Thyroid gland (tissue), 4 donors: ENCODE measurements around the gene ATG9A. TPM values are rescaled to one million over a fixed set of nuclear protein-coding genes. Genes with fewer than 3 reads are reported as not detected.
"Not testable (repeated sequence)": the region's sequence is repeated elsewhere in the genome, so short reads cannot be mapped to it uniquely, and the experiment has no call there.

Source experiments
- DNase-seq, 2 donors: peaks; one replicate each; pipeline ENCODE4 v3.0.0-alpha.2; 2019
- H3K27ac ChIP-seq, 3 donors: fragments of 200-600 bp; sonication (generic); 1 replicate in 2 of 3; 2 replicates in 1 of 3; pipeline ENCODE4 v1.5.1; 2016 to 2019; ENCODE audit warnings: mild to moderate bottlenecking in 1 of 3, moderate library complexity in 1 of 3
- H3K27me3 ChIP-seq: fragments of 200-600 bp; sonication (generic); one replicate; pipeline ENCODE4 v1.5.1; 2019
- H3K36me3 ChIP-seq, 2 donors: fragments of 200-600 bp; sonication (generic); one replicate each; pipeline ENCODE4 v1.5.1; 2016 to 2019
- H3K4me1 ChIP-seq, 2 donors: fragments of 200-600 bp; sonication (generic); one replicate each; pipeline ENCODE4 v1.5.1; 2017 to 2019
- H3K4me3 ChIP-seq, 3 donors: fragments of 200-600 bp; sonication (generic); replicated peaks in 1 of 3; 1 replicate in 2 of 3; 2 replicates in 1 of 3; pipeline ENCODE4 v1.5.1; 2016; ENCODE audit warnings: mild to moderate bottlenecking in 1 of 3
- H3K9me3 ChIP-seq: fragments of 200-600 bp; sonication (generic); one replicate; pipeline ENCODE4 v1.5.1; 2017
- CTCF ChIP-seq, 6 experiments: fragments of 200-600 bp in 3 of 6; fragments of 450-650 bp in 3 of 6; sonication (generic) in 3 of 6; IDR thresholded peaks; one replicate each; pipeline ENCODE4 v1.5.1; 2016 to 2019; ENCODE audit warnings: antibody characterized with exemption in 6 of 6, mild to moderate bottlenecking in 2 of 6, inconsistent platforms in 1 of 6, moderate library complexity in 1 of 6
- POLR2A ChIP-seq, 2 donors: fragments of 450-650 bp; IDR thresholded peaks; one replicate each; pipeline ENCODE4 v1.6.1; 2017; ENCODE audit warnings: antibody characterized with exemption in 2 of 2, mild to moderate bottlenecking in 2 of 2, moderate library complexity in 1 of 2
- whole genome bisulfite sequencing, 2 donors: methylation state at CpG; one replicate each; pipeline ENCODE4 v1.1.5; 2017; 5-methylcytosine and 5-hydroxymethylcytosine counted together
- intact Hi-C: fragments of 100-400 bp; cut with DNase I; formaldehyde crosslinking; loops from one replicate; pipeline ENCODE4 v1.15.1; 2023
- total RNA-seq, 4 donors: library from RNA; depleted of rRNA; stranded (reverse); fragments of >200 nt; gene quantifications; one replicate each; pipeline ENCODE4 v1.2.3, GENCODE V29; 2016

Gene ATG9A
- total RNA-seq, 4 donors from 2014 or later = 48.8 to 59.3 (median 54.6) TPM

- WGBS, 2 donors = 38 to 40% methylated on average over 8 of the region's 8 CpGs
- no peak overlapping the region for H3K27ac ChIP-seq
Measured at GRCh38 chr2:219269362-219270054, 40.1 kb upstream of the ATG9A start.

GRCh38 chr2:219268294-219268693 is 38.9 kb upstream of the ATG9A start:
- TF ChIP-seq POLR2A (IDR thresholded peaks at IDR 0.05) (no peak), CTCF (IDR thresholded peaks at IDR 0.05) (no peak)
- intact Hi-C loops = no loop called here
- no peak for DNase-seq
- H3K4me3 ChIP-seq = no peak overlapping the region
- H3K9me3 ChIP-seq = no peaks in the 10 kb centered on the region
- peaks cover 0 to 10% of the 10 kb centered on the region in 2 donors for H3K4me1 ChIP-seq
- H3K36me3 ChIP-seq = no peaks in the 10 kb centered on the region
- H3K27me3 ChIP-seq = no peaks in the 10 kb centered on the region
- WGBS, 2 donors = 88 to 96% methylated on average over 2 of the region's 2 CpGs
- H3K27ac ChIP-seq = no peak overlapping the region

More at GRCh38 chr2:219269362-219270054, 40.1 kb upstream of the ATG9A start:
- Histone ChIP-seq H3K9me3 (no peaks in the 10 kb centered on the region), H3K4me3 (no peak overlapping the region), H3K27me3 (no peaks in the 10 kb centered on the region), H3K4me1 (peaks cover 0 to 18% of the 10 kb centered on the region in 2 donors), H3K36me3 (no peaks in the 10 kb centered on the region)
- intact Hi-C loops = no loop called here
- no peak for TF ChIP-seq POLR2A (IDR thresholded peaks at IDR 0.05)
- no peak for TF ChIP-seq CTCF (IDR thresholded peaks at IDR 0.05)
- DNase-seq = peak; percentile 95 to 96

DNA sequence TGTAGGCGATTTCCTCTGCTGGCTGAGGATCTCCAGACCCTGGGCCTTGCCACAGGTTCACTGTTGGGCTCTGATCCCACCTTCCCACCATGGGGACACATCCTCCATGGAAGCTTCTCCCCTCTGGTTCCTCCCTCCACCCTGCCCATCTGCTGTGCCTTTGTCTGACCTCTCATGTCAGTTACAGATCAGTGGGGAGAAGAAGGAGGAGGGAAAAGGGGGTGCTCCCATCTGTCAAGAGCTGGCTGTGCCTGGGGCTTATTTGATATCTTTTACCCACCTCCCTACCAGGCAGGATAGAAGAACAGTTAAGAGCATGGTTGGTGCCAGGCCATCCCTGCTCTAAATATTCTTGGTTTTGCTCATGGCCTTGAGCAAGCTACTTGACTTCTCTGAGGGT is 37.5 kb upstream of the ATG9A start:
- no peak for DNase-seq
- no peak for TF ChIP-seq CTCF (IDR thresholded peaks at IDR 0.05)
- TF ChIP-seq POLR2A (IDR thresholded peaks at IDR 0.05) = no peak
- H3K27ac ChIP-seq = no peak overlapping the region
- no peaks in the 10 kb centered on the region for H3K9me3 ChIP-seq
- no peaks in the 10 kb centered on the region for H3K27me3 ChIP-seq
- peaks cover 0 to 10% of the 10 kb centered on the region in 2 donors for H3K4me1 ChIP-seq
- intact Hi-C loops = no loop called here
- WGBS, 2 donors = 85 to 88% methylated on average over 1 of the region's 1 CpG
- no peak overlapping the region for H3K4me3 ChIP-seq
- no peaks in the 10 kb centered on the region for H3K36me3 ChIP-seq

DNA sequence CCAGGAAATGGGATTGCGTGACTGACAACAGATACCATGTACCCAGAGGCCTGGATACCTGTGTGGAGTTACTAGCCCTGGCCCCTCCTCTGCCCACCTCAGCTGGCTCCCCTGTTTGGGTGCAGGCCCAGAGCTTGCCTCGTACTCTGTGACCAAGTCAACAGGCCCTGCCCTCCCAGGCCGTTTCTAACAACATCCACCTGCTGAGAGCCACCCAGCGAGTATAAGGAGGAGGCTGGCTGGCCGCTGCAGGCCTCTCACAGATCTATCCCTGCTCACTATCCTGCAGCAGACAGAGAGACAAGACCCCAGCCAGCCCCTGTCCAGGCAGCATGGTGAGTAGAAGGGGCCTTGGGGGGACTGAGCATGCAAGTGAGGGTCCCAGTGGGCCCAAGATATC is 36.8 kb upstream of the ATG9A start:
- no peaks in the 10 kb centered on the region for H3K9me3 ChIP-seq
- no peak for TF ChIP-seq POLR2A (IDR thresholded peaks at IDR 0.05)
- TF ChIP-seq CTCF (IDR thresholded peaks at IDR 0.05) = no peak
- 48 to 49% methylated on average over 4 to 5 of the region's 5 CpGs for WGBS, 2 donors
- no peaks in the 10 kb centered on the region for H3K36me3 ChIP-seq
- no peaks in the 10 kb centered on the region for H3K27me3 ChIP-seq
- peaks cover 0 to 10% of the 10 kb centered on the region in 2 donors for H3K4me1 ChIP-seq
- intact Hi-C loops = no loop called here
- H3K27ac ChIP-seq = no peak overlapping the region
- DNase-seq = peak; percentile 64 to 67
- H3K4me3 ChIP-seq = no peak overlapping the region

- 63 to 69% methylated on average over 5 of the region's 5 CpGs for WGBS, 2 donors
- intact Hi-C loops = no loop called here
- no peak overlapping the region for H3K4me3 ChIP-seq
- TF ChIP-seq POLR2A (IDR thresholded peaks at IDR 0.05) = no peak
- no peak for TF ChIP-seq CTCF (IDR thresholded peaks at IDR 0.05)
- H3K9me3 ChIP-seq = no peaks in the 10 kb centered on the region
- no peak overlapping the region for H3K27ac ChIP-seq
- H3K4me1 ChIP-seq = no peaks in the 10 kb centered on the region
- no peak for DNase-seq
- no peaks in the 10 kb centered on the region for H3K27me3 ChIP-seq
- H3K36me3 ChIP-seq = no peaks in the 10 kb centered on the region
Measured at GRCh38 chr2:219261024-219261855, 31.8 kb upstream of the ATG9A start.

DNA sequence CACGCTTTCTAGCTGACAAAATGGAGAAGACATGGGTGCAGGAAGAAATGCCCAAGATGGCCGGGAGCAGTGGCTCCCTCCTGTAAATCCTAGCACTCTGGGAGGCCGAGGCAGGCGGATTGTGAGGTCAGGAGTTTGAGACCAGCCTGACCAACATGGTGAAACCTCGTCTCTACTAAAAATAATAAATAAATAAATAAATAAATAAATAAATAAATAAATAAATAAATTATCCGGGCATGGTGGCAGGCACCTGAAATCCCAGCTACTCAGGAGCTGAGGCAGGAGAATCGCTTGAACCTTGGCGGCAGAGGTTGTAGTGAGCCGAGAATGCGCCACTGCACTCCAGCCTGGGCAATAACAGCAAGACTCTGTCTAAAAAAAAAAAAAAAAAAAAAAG is 29.5 kb upstream of the ATG9A start:
- H3K4me1 ChIP-seq, DNase-seq, H3K9me3 ChIP-seq, intact Hi-C loops, H3K4me3 ChIP-seq, H3K36me3 ChIP-seq, H3K27me3 ChIP-seq, H3K27ac ChIP-seq: not testable (repeated sequence)
- WGBS, 2 donors = 85 to 89% methylated on average over 10 of the region's 10 CpGs
